ENCODE measurements around the gene LIFR. TPM values are rescaled to one million over a fixed set of nuclear protein-coding genes. Genes with fewer than 3 reads are reported as not detected.
A peak's percentile ranks its signal among the peaks of the same experiment; 100 is the strongest.

LIFR gene
- total RNA-seq, 1 experiment from 2014 or later, result 10.4 TPM

DNA sequence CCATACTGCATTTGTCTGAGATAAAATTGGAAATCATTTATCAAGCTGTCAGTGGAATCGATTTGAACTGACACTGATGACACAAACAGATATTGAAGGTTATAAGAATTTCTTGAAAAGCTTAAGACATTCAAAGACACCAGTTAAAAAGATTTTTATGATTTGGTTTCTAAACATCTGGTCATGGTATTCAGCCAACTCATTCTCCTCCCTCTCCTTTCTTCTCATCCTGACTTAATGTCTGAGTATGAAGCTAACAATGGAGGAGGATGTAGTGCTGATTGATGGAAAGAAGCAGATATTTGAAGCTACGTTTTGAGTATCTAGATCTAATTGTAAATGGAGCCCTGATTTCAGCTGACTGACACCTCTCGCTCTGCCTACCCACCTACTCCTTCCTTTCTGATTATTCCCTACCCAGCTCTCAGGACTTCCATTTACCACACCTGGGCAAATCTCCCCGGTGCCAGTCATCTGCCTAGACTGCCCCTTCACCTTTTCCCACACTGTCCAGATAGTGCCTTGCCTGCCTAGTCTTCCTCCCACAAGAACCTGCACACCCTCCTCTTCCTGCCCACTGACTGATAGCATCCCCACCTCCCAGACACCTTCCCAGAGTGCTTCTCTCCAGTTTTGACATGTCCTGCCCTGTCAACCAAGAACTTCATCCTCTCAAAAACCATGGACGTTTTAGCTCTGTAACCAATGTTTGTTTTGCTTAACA lies 20.7 kb upstream of the LIFR start:
- Histone ChIP-seq H3K27me3 (ENCODE audit: low read length) (no peaks in the 10 kb centered on the region), H3K9ac (ENCODE audit: low read length) (no peak overlapping the region), H3K4me2 (ENCODE audit: low read length) (no peak overlapping the region), H3K79me2 (ENCODE audit: low read length) (no peaks in the 10 kb centered on the region), H2AFZ (ENCODE audit: low read length) (no peak overlapping the region), H3K9me3 (ENCODE audit: low read length) (no peaks in the 10 kb centered on the region), H3F3A (ENCODE audit: low read length, unreplicated experiment) (no peaks in the 10 kb centered on the region), H3K27ac (ENCODE audit: low read length) (no peak overlapping the region), H3K36me3 (ENCODE audit: low read depth, low read length) (no peaks in the 10 kb centered on the region), H4K20me1 (ENCODE audit: low read length) (no peaks in the 10 kb centered on the region), H3K4me3 (ENCODE audit: low read length) (no peak overlapping the region), H3K4me1 (ENCODE audit: insufficient read depth, low read length) (peaks cover 10% of the 10 kb centered on the region), H3K9me2 (replicated peaks; ENCODE audit: low read length) (no peaks in the 10 kb centered on the region)
- CTCF ChIA-PET, result no interaction called here
- TF ChIP-seq, protein P1, sequence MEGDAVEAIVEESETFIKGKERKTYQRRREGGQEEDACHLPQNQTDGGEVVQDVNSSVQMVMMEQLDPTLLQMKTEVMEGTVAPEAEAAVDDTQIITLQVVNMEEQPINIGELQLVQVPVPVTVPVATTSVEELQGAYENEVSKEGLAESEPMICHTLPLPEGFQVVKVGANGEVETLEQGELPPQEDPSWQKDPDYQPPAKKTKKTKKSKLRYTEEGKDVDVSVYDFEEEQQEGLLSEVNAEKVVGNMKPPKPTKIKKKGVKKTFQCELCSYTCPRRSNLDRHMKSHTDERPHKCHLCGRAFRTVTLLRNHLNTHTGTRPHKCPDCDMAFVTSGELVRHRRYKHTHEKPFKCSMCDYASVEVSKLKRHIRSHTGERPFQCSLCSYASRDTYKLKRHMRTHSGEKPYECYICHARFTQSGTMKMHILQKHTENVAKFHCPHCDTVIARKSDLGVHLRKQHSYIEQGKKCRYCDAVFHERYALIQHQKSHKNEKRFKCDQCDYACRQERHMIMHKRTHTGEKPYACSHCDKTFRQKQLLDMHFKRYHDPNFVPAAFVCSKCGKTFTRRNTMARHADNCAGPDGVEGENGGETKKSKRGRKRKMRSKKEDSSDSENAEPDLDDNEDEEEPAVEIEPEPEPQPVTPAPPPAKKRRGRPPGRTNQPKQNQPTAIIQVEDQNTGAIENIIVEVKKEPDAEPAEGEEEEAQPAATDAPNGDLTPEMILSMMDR (conservative IDR thresholded peaks at IDR 0.05; ENCODE audit: low read depth, low read length), result no peak
- TF ChIP-seq EZH2 (IDR thresholded peaks at IDR 0.05; ENCODE audit: low read length, unreplicated experiment) (no peak), EZH2phosphoT487 (IDR thresholded peaks at IDR 0.05; ENCODE audit: borderline replicate concordance, low read length) (no peak)
- intact Hi-C loops (cut with micrococcal nuclease), result no loop called here
- POLR2A ChIA-PET (ENCODE audit: unreplicated experiment), result no interaction called here
- ATAC-seq (no peak), DNase-seq (no peak)
- no TSS peak for BruUV-seq (replicated peaks)

DNA sequence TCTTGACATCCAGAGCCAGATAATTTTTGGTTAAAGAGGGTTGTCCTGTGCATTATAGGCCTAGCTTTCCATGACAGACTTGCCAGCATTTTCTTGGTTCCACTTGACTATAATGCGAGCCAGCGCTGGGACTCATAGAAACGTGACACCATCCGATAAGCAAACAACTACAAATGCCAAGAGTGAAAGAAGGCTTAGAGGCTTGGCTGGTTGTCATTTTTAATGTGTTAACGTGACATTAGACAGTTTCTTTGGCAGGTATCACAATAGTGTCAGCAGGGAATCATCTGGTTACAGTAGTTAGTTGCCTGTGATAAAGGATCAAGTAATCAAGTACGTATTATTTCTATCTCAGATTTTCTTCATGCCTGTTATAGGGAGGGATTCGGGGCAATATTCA lies 20.0 kb upstream of the LIFR start:
- H3K27ac ChIP-seq (ENCODE audit: low read length), result no peak overlapping the region
- POLR2A ChIA-PET (ENCODE audit: unreplicated experiment), result no interaction called here

DNA sequence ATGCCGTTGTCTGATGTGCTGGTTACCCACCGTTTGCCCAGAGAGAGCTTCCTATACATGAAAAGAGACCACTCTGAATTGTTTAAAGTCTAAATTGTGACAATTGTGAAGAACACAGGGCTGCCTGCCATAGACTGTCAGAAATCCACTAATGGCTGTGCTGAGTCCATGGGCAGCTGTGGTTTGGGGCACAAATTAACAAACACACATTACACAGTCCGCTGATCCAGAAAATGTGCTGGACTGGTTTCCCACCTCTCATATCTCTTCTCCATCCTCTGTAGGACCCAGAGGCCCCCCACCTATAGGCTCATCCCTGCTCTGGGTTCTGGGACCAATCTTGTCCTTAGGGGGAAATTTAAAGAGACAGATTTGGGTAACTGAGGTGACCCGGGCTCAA lies 19.0 kb upstream of the LIFR start:
- TF ChIP-seq, protein P1 (conservative IDR thresholded peaks at IDR 0.05; ENCODE audit: low read depth, low read length), result no peak
- TF ChIP-seq EZH2phosphoT487 (IDR thresholded peaks at IDR 0.05; ENCODE audit: borderline replicate concordance, low read length) (no peak), EZH2 (IDR thresholded peaks at IDR 0.05; ENCODE audit: low read length, unreplicated experiment) (no peak)
- ATAC-seq, result no peak
- no peak overlapping the region for H3K4me3 ChIP-seq (ENCODE audit: low read length)
- H3K36me3 ChIP-seq (ENCODE audit: low read depth, low read length), result no peaks in the 10 kb centered on the region
- no TSS peak for BruUV-seq (replicated peaks)
- no peaks in the 10 kb centered on the region for H3K27me3 ChIP-seq (ENCODE audit: low read length)
- H4K20me1 ChIP-seq (ENCODE audit: low read length), result no peaks in the 10 kb centered on the region
- intact Hi-C loops (cut with micrococcal nuclease), result no loop called here
- H3K9ac ChIP-seq (ENCODE audit: low read length), result no peak overlapping the region
- H3K9me2 ChIP-seq (replicated peaks; ENCODE audit: low read length), result no peaks in the 10 kb centered on the region
- no peaks in the 10 kb centered on the region for H3K79me2 ChIP-seq (ENCODE audit: low read length)
- ChIA-PET CTCF (no interaction called here), POLR2A (ENCODE audit: unreplicated experiment) (no interaction called here)
- no peak for DNase-seq
- no peaks in the 10 kb centered on the region for H3F3A ChIP-seq (ENCODE audit: low read length, unreplicated experiment)
- H3K4me2 ChIP-seq (ENCODE audit: low read length), result no peak overlapping the region
- peaks cover 10% of the 10 kb centered on the region for H3K4me1 ChIP-seq (ENCODE audit: insufficient read depth, low read length)
- H3K9me3 ChIP-seq (ENCODE audit: low read length), result no peaks in the 10 kb centered on the region
- no peak overlapping the region for H2AFZ ChIP-seq (ENCODE audit: low read length)
- H3K27ac ChIP-seq (ENCODE audit: low read length), result no peak overlapping the region

More for the DNA sequence above, 20.0 kb upstream of the LIFR start:
- Histone ChIP-seq H4K20me1 (ENCODE audit: low read length) (no peaks in the 10 kb centered on the region), H3K9ac (ENCODE audit: low read length) (no peak overlapping the region), H3K9me3 (ENCODE audit: low read length) (no peaks in the 10 kb centered on the region), H3F3A (ENCODE audit: low read length, unreplicated experiment) (no peaks in the 10 kb centered on the region), H3K4me1 (ENCODE audit: insufficient read depth, low read length) (peaks cover 10% of the 10 kb centered on the region), H3K9me2 (replicated peaks; ENCODE audit: low read length) (no peaks in the 10 kb centered on the region), H3K79me2 (ENCODE audit: low read length) (no peaks in the 10 kb centered on the region), H3K36me3 (ENCODE audit: low read depth, low read length) (no peaks in the 10 kb centered on the region), H3K4me3 (ENCODE audit: low read length) (no peak overlapping the region), H3K4me2 (ENCODE audit: low read length) (no peak overlapping the region), H3K27me3 (ENCODE audit: low read length) (no peaks in the 10 kb centered on the region), H2AFZ (ENCODE audit: low read length) (no peak overlapping the region)
- DNase-seq, result peak; percentile 66
- intact Hi-C loops (cut with micrococcal nuclease), result no loop called here
- ATAC-seq, result peak; percentile 94
- no TSS peak for BruUV-seq (replicated peaks)
- TF ChIP-seq, protein P1 (conservative IDR thresholded peaks at IDR 0.05; ENCODE audit: low read depth, low read length), result no peak
- no peak for TF ChIP-seq EZH2 (IDR thresholded peaks at IDR 0.05; ENCODE audit: low read length, unreplicated experiment)
- no peak for TF ChIP-seq EZH2phosphoT487 (IDR thresholded peaks at IDR 0.05; ENCODE audit: borderline replicate concordance, low read length)
- CTCF ChIA-PET, result no interaction called here

Measured in PC-3 (cell line).